ENCODE data around the gene GPR135.

DNA sequence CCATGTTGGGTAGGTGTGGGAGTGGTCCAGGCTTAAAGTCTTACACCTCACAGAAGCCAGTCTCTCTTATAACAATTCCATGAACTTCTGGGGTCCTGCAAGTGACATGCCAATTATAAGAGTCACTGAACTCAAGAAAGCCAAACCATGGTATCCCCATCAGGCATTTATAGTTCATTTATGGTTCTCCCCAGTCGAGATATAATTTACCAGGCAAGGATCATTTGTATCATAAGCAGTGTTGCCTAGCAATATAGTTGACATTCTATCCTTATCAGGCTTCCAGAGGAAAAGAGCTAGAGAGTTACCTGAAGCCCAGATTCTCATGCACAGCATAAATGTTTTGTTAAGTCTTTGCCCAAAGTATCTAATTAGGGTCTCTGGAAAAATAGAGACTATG lies 27.2 kb upstream of the GPR135 start:
- TF ChIP-seq, protein P1, sequence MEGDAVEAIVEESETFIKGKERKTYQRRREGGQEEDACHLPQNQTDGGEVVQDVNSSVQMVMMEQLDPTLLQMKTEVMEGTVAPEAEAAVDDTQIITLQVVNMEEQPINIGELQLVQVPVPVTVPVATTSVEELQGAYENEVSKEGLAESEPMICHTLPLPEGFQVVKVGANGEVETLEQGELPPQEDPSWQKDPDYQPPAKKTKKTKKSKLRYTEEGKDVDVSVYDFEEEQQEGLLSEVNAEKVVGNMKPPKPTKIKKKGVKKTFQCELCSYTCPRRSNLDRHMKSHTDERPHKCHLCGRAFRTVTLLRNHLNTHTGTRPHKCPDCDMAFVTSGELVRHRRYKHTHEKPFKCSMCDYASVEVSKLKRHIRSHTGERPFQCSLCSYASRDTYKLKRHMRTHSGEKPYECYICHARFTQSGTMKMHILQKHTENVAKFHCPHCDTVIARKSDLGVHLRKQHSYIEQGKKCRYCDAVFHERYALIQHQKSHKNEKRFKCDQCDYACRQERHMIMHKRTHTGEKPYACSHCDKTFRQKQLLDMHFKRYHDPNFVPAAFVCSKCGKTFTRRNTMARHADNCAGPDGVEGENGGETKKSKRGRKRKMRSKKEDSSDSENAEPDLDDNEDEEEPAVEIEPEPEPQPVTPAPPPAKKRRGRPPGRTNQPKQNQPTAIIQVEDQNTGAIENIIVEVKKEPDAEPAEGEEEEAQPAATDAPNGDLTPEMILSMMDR (IDR thresholded peaks at IDR 0.05; ENCODE audit: low read depth, low read length, poor library complexity, severe bottlenecking), result no peak
- no peak for TF ChIP-seq EZH2phosphoT487 (IDR thresholded peaks at IDR 0.05; ENCODE audit: borderline replicate concordance, low read length)
